G401 (cell line): Measurements from ENCODE around the gene FSTL5. TPM values are rescaled to one million over a fixed set of nuclear protein-coding genes. Genes with fewer than 3 reads are reported as not detected.

Source experiments
- DNase-seq: peaks from one replicate; pipeline ENCODE4 v3.0.0-alpha.2; 2015; ENCODE audit warnings: low spot score
- in situ Hi-C: cut with HindIII; loops from 2 replicates; pipeline ENCODE4 v1.10.0; 2016; ENCODE audit warnings: low sequenced_read_pairs, mixed read lengths
- total RNA-seq: library from RNA; depleted of rRNA; stranded (reverse); fragments of >200 nt; shearing (Covaris generic); gene quantifications from 2 replicates; pipeline ENCODE4 v1.2.3, GENCODE V29; 2014

The FSTL5 gene
- total RNA-seq, 1 experiment from 2014 or later = not detected

DNA sequence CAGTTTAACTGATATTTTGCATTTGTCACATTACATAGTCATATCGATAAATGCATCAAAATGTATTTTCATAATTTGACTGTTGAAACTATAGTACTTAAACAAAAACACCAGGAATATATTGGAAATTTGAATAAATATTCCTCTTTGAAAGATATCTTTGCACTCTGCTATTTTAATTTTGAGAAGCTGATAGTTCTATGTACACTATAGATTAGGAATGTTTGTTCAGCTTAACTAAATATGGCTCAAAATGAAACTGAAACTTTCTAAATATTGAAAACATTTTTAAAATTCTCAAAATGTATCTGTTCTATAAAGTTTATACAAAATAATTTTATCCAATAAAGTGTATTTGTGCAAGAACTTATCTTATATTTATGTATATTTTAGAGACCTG is 510.1 kb downstream of the FSTL5 start:
- no peak for DNase-seq
- in situ Hi-C loops = no loop called here

DNA sequence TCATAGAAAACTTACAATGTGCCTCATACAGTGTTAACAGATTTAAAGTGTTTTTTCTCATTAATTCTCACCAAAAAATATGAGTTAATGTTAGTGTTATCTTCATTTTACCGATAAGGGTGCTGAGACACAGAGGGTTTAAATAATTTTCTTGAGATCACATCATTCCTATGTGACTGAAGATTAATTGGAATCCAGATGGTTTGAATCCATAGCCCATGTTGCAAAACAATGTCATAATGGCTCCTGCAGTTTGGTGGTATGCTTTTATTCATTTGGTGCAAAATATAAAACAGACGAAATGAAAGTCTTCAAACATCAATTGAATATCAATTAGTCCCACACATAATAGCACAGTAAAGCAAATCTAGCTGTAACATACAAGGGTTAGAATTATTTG is 512.2 kb downstream of the FSTL5 start:
- in situ Hi-C loops = no loop called here
- DNase-seq = no peak

DNA sequence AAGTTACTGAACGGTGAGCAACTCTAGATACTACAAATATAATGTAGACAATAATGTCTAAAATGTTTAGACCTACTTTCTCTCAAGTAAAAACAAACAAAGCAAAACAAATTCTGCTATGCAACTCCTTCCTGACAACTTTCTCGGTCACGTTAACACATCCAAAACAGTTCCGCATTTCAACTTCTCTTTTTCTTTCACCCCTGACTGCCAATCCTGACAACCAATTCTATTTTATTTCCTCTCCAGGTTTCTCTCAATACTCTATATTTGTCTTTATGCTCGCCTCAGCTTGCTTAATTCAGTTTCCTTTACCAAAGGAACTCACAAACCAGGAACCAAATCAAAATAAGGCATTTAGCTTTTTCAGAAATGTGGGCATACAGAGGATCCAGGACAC is 513.0 kb downstream of the FSTL5 start:
- no peak for DNase-seq
- in situ Hi-C loops = no loop called here

DNA sequence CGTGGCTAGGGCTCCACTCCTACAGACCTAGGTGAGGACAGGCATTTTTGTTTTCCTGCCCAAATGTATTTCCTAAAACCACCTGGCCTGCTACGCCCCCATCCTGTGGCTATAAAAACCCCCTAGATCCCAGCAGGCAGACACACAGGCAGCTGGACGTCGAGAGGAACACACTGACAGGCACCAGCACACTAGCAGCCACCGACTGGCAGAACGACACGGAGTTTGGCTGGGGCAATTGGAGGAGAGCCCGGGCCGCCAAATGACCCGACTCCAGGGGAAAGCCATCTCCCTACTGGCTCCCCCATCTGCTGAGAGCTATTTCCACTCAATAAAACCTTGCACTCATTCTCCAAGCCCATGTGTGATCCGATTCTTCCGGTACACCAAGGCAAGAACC is 516.0 kb downstream of the FSTL5 start:
- in situ Hi-C loops = no loop called here
- no peak for DNase-seq

DNA sequence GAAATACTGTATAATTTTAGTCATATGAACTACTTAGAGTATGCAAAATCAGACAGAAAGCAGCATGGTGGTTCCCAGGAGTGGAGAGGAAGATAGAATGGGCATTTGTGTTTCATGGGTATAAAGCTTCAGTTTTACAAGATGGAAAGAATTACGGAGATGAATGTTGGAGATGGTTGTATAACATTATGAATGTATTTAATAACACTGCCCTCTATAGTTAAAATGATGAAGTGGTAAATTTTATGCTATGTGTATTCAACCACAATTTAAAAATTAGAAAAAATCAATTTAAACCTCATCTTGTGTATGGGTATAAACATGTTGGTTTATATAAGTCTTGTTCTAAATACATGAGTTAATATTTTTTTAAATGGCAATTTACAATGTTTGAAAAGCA is 521.1 kb downstream of the FSTL5 start:
- DNase-seq = no peak
- in situ Hi-C loops = no loop called here

DNA sequence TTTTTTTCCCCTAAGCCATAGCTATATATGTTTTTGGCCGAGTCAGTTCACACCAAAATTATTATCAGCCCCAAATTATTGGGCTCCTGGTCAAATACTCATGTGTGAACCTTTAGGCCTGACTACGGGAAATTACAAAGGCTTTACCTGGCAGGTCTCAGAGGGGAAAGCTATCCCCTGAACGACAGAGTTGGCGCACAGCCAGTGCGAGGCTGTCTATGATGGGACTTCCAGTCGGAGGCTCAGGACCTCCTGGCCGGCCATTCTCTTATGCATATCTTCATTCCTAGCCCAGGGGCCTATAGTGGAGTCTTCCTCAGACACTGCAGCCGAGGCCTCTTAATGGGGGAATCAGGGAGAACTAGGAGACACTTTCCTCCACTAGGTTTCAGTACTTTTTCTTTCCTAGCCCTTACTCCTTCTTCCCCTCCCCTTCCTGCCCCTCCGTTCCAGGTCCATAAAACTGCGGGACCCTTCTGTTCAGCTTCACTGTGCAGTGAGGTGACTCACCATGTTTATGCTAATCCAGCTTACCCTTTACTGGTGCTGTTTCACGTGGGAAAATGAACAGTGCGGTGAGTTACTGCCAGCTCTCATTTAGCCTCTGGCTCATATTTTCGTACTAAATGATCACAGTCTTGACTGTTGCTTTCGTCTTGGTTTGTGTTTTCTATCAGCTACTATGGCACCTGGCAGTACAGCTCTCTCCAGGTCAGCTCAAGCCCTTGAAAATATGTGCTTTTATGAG is 533.9 kb downstream of the FSTL5 start:
- in situ Hi-C loops = no loop called here
- no peak for DNase-seq

DNA sequence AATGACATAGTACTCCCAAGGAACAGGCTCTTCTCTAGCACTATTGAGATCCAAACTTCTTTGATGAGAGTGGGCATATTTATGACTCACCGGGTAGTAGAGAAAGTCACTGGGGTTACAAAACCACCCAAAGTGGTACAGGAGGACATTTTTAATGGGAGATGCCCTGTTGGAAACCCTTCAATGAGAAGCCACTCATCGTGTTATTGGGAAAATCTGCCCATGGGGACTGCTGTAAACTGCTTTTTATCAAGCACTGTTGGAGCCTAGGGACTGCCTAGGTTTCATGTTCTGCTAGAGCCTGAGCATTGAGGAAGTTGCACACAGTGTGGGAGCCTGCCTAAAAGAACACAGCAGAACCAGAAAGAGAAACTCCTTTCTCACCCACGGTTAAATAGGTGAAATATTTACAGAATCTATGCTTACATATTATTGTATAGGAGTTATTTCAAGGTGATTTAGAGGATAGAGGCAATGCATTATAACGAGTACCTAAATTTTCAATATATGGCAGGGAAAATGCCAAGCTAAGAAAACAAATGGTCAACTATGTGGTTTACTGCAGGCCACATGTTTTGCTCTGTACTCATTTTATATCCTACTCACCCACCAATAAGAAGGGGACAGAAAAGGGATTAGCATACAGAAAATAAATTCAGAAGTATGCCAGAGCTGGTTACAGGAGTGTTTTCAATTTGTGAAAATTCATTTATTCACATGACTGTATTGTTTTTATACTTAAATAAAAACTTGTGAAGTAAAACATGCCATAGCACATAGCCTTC is 559.1 kb downstream of the FSTL5 start:
- in situ Hi-C loops = no loop called here
- DNase-seq = no peak

DNA sequence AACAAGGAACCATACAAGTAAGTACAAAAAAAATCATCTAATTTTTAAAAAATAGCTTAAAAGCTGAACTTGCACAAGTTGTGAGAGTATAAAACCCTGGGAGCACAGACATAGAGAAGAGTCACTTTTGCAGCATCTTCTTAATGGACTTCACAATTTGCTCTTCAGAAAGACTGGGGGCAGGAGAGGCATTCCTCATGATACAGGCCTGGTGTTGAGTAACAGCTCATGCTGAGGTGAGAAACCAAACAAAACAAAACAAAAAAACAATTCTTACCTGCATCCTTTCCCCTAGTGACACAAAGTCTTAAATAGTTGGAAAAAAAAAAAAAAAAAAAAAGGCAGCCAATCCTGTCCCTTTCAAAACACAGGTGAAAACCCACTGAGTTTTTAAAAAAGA is 562.8 kb downstream of the FSTL5 start:
- no peak for DNase-seq
- in situ Hi-C loops = no loop called here

DNA sequence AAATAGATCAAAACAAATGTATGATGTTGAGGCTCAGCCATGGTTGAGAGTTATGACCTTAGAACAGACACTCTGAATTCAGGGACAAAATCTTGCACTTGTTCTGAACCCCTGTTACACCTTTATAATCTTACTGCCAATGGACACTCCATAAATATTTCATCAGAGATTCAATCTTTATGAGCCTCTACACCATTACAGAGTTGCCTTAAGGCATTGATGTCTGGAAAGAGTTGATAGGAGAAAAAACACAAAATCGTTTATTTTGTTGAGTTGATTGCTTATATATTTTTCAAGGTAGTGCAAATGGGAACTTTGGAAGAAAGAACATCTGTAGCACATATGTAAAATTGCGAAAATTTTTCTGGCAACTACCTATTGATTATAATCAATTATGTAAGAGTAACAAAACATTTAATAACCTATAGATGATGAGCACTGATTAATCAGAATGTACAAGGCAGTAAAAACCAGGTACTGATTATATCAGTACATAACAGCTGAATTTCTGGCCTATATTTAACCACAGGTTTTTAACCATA is 568.5 kb downstream of the FSTL5 start:
- in situ Hi-C loops = no loop called here
- no peak for DNase-seq

DNA sequence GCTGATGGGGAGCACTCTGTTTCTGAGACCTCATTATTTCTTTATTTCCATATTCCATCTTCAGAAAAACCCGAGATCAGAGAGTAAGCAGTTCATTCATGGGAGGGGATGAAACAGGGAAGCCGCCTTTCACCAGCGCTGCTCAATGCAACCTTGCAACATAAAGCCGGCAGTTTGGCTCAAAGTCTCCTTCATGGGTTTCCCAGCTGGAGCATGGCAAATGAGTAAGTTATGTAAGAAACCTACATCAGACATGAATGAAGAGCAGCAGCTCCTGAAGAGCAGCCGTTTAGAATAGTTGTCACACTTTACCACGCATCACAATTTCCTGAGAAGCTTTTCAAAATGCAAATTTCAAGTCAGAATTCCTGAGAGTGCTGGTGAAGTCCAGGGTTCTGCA is 578.8 kb downstream of the FSTL5 start:
- DNase-seq = peak; percentile 62
- in situ Hi-C loops = no loop called here

DNA sequence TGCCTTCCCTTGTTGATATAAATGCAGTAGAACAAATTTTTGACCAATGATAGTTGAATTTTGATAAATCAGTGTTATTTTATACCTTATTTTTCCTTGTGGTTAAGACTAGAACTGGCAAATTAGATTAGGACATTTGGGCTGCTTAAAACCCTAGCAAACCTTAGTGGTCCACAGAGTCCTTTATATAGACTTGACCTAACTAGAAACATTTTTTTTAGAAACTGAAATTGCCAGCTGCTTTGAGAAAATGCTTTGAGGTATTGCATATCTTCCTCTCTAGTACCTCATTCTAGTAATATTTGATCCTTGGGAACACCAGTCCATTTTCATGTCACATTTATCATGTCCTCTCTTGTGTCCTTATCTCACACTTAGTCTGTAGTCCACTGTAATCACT is 580.3 kb downstream of the FSTL5 start:
- in situ Hi-C loops = no loop called here
- no peak for DNase-seq

DNA sequence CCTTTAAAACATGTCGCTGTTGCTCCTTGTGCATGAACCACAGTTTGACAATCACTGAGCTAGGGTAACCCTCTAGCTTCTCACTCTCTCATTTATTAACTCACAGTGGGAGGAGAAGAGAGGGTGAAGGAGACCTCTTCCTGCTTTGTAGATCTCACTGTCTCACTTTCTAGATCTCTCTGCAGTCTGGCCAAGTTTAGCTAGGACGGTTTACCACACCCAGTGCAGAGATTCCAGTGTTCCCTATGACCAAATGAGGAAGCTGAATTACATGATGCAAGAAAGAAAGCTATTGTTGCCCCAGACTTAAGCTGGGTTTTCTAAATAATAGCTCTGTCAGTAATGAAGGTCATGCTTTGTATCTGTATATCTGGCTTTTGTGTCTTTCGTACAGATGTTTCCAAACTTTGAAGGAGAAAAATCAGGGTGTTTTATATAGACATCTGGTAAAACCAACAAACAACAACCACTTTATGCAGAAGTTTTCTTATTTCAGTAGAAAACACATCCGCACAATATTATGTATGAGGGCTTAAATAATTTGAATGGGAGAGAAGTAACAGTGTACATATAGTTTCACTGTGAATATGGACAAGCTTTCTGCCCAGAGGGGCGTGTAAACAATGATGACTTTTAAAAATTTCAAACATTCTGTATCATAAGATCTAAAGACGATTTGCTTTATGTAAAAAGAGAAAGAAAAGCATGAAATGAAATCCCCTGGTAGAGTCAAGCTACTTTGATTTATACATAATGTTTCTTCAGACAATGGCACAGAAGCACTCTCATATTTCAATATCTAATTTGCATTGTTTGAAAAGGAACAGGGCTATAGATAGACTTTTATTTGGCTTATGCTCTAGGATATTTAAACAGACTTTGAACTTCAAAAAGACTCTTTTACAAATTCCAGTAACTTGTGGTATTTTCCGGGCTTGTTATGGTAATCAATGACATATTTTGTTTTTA is 582.3 kb downstream of the FSTL5 start:
- in situ Hi-C loops = no loop called here
- no peak for DNase-seq

DNA sequence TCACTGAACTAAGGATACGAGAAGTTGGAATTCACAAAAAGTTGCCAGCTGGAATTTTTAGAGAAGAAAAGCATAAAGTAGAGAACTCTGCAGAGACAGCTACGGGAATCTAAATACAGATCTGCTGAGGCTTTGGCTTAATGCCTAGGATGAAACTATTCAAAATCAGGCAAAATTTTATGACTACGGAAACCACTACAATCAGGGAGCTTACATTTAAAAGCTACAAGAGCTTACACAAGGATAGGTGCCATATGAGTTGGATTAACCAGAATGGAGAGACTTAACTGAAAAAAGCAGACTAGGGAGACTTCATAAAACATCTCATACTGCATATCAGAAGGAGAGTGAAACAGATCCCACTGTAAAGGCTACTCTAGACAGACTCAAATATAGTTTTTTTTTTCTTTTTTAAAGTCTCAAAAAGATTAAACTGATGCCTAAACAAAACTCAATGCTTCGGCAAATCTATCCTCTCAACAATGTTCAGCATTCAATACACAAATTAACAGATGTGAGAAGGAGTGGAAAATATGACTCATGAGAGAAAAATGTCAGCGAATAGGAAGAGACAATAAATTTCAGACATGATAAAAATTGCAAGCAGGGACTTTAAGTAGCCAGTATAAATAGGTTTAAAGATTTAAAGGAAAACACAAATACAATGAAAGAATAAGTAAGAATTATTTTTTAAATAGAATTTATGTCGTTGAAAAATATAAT is 586.1 kb downstream of the FSTL5 start:
- no peak for DNase-seq

DNA sequence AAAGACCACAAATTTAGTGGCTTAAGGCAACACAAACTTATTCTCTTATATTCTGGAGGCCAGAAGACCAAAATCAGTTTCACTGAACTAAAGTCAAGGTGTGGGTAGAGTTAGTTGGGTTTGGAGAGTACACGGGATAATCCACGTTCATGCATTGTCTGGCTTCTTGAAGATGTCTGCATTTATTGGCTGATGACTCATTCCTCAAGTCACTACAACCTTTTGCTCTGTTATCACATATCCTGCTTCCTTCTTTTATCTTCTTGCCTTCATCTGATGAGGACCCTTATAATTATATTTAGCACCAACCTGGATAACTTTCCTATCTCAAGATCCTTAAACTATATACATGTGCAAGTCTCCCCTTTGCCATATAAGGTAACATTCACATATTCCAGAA is 590.0 kb downstream of the FSTL5 start:
- DNase-seq = no peak
- in situ Hi-C loops = no loop called here

More for the DNA sequence above, 586.1 kb downstream of the FSTL5 start:
- in situ Hi-C loops = no loop called here

DNA sequence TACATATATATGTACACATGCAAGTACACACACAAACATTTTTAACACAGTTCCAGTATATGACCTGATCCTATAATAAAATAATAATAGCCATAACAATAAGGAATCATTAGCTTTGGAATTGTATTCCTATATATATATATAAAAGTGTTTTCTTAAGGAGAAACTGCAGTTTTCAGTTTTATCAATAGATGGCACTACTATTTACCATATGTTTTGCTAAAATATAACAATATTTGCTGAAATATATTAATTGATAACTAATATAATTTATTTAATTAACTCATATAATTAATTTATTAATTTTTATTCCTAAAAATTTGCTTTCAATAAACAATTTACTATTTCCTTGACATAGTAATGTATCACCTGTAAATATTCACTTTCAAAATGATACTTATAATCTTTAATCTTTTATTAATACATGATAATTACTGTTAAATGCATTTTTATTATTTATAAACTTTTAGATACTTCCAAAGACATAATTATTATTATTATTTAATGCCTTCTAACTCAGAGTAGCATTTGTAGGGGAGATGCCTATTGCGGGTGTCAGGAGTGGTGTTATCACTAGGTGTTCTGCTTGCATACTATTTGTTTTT is 599.5 kb downstream of the FSTL5 start:
- DNase-seq = no peak
- in situ Hi-C loops = no loop called here

DNA sequence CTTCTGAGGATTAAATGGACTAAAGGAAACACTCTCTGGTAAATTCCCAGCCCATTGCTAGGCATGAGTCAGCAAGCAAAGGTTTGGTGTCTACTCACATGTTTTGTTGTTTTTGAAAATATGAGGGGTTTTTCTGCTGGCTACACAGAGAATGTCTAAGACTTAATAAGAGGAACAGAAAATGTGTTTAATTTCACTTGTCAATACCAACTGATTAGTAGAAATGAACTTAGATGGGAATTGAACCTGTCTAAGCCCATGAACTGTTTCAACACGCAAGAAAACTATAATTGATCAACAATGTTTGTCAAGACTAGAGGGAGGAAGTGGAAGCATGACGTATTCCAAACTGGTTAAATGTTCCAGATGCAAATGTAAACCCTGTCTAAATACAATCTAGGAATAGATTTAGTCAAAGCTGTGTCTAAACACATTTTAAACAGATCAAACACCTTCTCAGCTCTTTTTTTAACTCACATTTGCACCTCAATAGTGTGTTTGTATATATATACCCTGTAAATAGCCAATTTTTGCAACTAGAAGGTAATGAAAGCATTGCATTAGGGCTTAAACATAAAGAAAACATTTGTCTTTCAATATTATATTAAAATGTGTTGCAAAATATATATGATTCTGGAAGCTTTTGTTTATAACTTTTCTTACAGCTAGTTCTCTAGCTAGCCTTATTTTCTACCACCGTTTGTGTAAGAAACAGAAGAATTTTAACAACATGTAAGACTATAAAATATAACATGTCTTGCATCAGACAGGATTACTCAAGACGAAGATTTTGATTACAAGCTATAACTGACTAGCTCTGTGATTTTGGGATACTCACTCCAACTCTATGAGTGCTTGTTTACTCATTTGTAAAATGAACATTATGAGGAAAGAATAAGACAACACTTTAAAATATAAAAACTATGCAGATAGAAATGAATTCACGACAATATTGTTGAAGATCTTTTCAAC is 607.8 kb downstream of the FSTL5 start:
- DNase-seq = no peak
- in situ Hi-C loops = no loop called here

DNA sequence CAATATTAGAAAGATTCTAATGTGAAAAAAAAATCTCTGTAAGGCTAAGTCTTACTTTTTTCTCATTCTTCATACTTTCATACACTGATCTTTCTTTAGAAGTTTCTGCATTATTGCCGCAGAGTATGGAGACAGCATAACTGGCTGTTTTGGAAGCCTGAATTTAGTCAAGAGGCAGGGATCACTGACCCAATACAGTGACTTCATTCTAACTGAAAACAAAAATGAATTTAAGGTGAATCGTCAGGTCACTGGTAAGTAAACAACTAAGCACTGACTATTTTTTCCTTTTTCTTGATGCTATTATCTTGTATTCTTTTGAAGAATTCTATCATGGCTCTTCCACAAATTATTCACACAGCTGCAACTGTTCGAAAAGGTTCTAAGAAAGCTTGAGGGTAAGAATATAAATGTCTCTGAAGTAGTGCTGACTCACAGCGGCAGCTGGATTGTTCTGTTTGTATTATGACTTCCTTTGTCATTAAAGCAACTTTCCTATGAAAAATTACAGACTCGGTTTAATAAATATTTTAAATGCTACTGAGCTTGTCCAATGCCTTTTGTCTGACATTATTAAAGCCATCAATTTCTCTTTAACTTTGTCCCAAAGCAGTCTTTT is 609.3 kb downstream of the FSTL5 start:
- in situ Hi-C loops = no loop called here
- no peak for DNase-seq
